PFSK-1 (cell line): ENCODE data around the gene ENTPD3.

ENCODE experiments used
- FOXP2 ChIP-seq: optimal IDR thresholded peaks from 2 replicates; pipeline ENCODE3; 2011; ENCODE audit warnings: borderline replicate concordance, control low read depth, inconsistent platforms; ENCODE audit not compliant: insufficient read depth; ENCODE audit errors: extremely low read length, extremely low read depth
- POLR2AphosphoS5 ChIP-seq: IDR thresholded peaks from 2 replicates; pipeline ENCODE4 v1.6.1; 2012; ENCODE audit warnings: low read depth, mild to moderate bottlenecking, control low read depth, low read length, moderate library complexity
- SIN3A ChIP-seq: IDR thresholded peaks from 2 replicates; pipeline ENCODE4 v1.6.1; 2012; ENCODE audit warnings: mild to moderate bottlenecking, low read length, moderate library complexity, borderline replicate concordance; ENCODE audit not compliant: insufficient read depth
- TAF1 ChIP-seq: IDR thresholded peaks from 2 replicates; pipeline ENCODE4 v1.6.1; 2012; ENCODE audit warnings: low read length, control low read depth, borderline replicate concordance; ENCODE audit not compliant: insufficient read depth
- TF ChIP-seq, protein P1 (sequence below), 2 experiments: IDR thresholded peaks; 2 replicates each; pipeline versions ENCODE4 v1.6.1 to v1.8.0; 2011 to 2012; ENCODE audit warnings: low read depth in 2 of 2, low read length in 2 of 2, control low read depth in 1 of 2, inconsistent platforms in 1 of 2, mild to moderate bottlenecking in 1 of 2, moderate library complexity in 1 of 2; ENCODE audit not compliant: insufficient read depth in 1 of 2

ENTPD3 gene

DNA sequence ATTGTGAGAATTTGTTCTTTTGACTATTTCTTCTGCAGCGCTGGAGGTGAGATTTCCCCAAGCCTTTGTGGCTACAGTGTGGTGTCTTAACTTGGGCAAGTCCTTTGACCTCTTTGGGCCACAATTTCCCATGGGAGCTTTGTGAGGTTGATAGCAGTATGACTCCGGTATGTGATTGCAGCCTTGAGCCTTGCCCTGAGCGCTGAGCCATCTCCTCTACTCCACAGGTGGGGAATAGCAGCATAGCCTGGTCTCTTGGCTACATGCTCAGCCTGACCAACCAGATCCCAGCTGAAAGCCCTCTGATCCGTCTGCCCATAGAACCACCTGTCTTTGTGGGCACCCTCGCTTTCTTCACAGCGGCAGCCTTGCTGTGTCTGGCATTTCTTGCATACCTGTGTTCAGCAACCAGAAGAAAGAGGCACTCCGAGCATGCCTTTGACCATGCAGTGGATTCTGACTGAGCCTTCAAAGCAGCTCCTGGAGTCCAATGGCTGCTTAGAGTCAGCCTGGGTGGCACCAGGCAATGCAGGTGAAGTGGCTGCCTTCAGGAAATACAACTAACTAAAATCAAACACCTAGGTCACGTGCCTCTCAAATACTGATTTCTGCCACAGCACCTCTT, 40.2 kb downstream of the ENTPD3 start:
- TF ChIP-seq TAF1 (no peak), FOXP2 (no peak), POLR2AphosphoS5 (no peak), SIN3A (no peak)
- TF ChIP-seq, protein P1, sequence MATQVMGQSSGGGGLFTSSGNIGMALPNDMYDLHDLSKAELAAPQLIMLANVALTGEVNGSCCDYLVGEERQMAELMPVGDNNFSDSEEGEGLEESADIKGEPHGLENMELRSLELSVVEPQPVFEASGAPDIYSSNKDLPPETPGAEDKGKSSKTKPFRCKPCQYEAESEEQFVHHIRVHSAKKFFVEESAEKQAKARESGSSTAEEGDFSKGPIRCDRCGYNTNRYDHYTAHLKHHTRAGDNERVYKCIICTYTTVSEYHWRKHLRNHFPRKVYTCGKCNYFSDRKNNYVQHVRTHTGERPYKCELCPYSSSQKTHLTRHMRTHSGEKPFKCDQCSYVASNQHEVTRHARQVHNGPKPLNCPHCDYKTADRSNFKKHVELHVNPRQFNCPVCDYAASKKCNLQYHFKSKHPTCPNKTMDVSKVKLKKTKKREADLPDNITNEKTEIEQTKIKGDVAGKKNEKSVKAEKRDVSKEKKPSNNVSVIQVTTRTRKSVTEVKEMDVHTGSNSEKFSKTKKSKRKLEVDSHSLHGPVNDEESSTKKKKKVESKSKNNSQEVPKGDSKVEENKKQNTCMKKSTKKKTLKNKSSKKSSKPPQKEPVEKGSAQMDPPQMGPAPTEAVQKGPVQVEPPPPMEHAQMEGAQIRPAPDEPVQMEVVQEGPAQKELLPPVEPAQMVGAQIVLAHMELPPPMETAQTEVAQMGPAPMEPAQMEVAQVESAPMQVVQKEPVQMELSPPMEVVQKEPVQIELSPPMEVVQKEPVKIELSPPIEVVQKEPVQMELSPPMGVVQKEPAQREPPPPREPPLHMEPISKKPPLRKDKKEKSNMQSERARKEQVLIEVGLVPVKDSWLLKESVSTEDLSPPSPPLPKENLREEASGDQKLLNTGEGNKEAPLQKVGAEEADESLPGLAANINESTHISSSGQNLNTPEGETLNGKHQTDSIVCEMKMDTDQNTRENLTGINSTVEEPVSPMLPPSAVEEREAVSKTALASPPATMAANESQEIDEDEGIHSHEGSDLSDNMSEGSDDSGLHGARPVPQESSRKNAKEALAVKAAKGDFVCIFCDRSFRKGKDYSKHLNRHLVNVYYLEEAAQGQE (IDR thresholded peaks at IDR 0.05; ENCODE audit: insufficient read depth in 1 of 2, low read depth in 2 of 2, low read length in 2 of 2): no peak

DNA sequence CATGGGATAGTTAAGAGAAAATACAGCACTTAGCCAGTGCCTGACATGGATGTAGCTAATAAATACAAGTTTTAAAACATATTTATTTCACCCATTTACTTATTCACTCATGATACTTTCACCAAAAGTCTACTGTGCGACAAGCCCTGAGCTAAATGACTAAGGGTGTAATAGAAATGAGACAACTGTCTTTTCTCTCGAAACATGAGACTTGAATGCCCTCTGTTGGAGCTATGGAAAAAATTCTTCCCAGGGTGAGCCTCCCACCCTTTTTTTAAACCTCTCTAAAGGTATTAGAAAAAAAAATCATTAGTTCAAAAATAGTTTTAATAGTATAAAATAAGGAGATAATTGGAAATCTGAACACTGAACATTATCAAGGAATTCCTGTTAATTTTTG, 45.8 kb downstream of the ENTPD3 start:
- TF ChIP-seq SIN3A (no peak), FOXP2 (no peak), POLR2AphosphoS5 (no peak), TAF1 (no peak)
- TF ChIP-seq, protein P1 (IDR thresholded peaks at IDR 0.05; ENCODE audit: insufficient read depth in 1 of 2, low read depth in 2 of 2, low read length in 2 of 2): no peak

DNA sequence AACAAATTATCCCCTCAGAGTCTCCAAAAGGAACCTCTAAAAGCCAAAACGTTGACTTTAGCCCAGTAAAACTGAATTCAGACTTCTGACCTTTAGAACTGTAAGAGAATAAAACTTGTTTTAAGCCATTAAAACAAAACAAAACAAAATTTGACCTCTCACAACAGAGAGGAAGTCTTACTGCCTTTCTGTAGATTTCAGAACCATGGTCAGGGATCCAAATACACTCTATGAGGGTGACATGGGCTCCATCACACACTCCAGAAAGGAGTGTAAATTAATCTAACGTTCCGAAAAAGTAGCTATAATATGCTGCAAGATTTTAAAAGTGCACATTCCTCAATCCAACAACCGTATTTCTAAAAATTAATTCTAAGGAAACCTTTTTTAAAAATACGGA, 50.9 kb downstream of the ENTPD3 start:
- TF ChIP-seq TAF1 (no peak), POLR2AphosphoS5 (no peak)
- TF ChIP-seq, protein P1 (IDR thresholded peaks at IDR 0.05; ENCODE audit: insufficient read depth in 1 of 2, low read depth in 2 of 2, low read length in 2 of 2): peak; percentile 35 to 86; a peak in 2 of 4 replicates

DNA sequence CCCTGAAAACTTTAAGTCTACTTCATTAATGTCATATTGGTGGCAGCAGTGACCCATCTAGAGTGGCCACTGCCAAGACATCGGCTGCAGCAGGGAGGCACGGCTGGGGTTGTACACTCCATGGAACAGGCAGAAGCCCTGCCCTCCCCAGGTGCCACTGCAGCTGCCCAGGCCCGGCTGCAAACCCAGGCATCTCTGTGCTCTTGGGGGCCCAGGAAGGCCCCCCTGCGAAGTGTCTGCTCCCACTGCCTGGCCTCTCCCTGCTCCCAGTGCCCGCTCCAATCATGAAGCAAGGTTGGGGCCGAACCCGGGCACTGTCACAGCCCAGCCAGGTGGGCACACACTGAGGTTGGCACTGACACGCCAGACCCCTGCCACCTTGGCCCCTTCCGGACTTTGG, 58.1 kb downstream of the ENTPD3 start:
- TF ChIP-seq POLR2AphosphoS5: no peak
- no peak for TF ChIP-seq SIN3A
- TF ChIP-seq FOXP2: no peak
- TF ChIP-seq TAF1: no peak
- TF ChIP-seq, protein P1 (IDR thresholded peaks at IDR 0.05; ENCODE audit: insufficient read depth in 1 of 2, low read depth in 2 of 2, low read length in 2 of 2): no peak

DNA sequence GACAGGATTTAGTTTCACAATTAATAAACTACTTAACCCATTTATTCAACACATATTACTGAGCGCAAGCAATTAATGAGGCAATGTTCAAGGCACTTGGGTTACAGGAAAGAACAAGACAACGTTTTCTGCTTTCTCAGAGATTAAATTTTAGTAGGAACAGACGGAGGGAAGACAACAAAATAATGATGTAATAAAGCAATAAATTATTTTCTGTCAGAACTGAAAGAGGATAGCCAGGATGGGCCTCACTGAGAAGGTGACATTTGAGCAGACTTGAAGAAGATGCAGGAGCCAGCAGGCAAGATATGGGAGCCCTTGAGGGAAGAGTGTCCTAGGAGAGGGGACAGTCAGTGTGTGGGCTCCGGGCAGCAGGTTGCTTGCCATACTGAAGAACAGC, 58.9 kb downstream of the ENTPD3 start:
- TF ChIP-seq POLR2AphosphoS5: no peak
- TF ChIP-seq, protein P1 (IDR thresholded peaks at IDR 0.05; ENCODE audit: insufficient read depth in 1 of 2, low read depth in 2 of 2, low read length in 2 of 2): no peak
- TF ChIP-seq TAF1: no peak
- TF ChIP-seq SIN3A: no peak
- TF ChIP-seq FOXP2: no peak
